Vagina (tissue), 2 donors: ENCODE results near the gene MYO1D.

Source experiments
- CTCF ChIP-seq, 3 experiments: fragments of 450-650 bp in 2 of 3; fragments of 200-600 bp in 1 of 3; sonication (generic) in 1 of 3; IDR thresholded peaks; one replicate each; pipeline ENCODE4 v1.5.1; 2017 to 2019; ENCODE audit warnings: antibody characterized with exemption in 3 of 3, mild to moderate bottlenecking in 2 of 3, moderate library complexity in 2 of 3
- POLR2AphosphoS5 ChIP-seq, 2 donors: sonication (generic); formaldehyde crosslinking; IDR thresholded peaks; one replicate each; pipeline ENCODE4 v1.9.0; 2017; ENCODE audit warnings: antibody characterized with exemption in 2 of 2, mild to moderate bottlenecking in 2 of 2, low read depth in 1 of 2; ENCODE audit not compliant: insufficient read depth in 1 of 2

- TF ChIP-seq CTCF (IDR thresholded peaks at IDR 0.05) (no peak), POLR2AphosphoS5 (IDR thresholded peaks at IDR 0.05; ENCODE audit: insufficient read depth in 1 of 2, low read depth in 1 of 2) (no peak)
Observed at GRCh38 chr17:32445074-32445415, 431.9 kb downstream of the MYO1D start.
